HUDEP-2 (cell line): ENCODE measurements around the gene SOX2.

Source experiments
- DNase-seq, 76 experiments: peaks; one replicate each; lab custom pipeline; 2025; ENCODE audit not compliant: unreplicated experiment in 76 of 76; lab: John Stamatoyannopoulos, UW

SOX2 gene

DNA sequence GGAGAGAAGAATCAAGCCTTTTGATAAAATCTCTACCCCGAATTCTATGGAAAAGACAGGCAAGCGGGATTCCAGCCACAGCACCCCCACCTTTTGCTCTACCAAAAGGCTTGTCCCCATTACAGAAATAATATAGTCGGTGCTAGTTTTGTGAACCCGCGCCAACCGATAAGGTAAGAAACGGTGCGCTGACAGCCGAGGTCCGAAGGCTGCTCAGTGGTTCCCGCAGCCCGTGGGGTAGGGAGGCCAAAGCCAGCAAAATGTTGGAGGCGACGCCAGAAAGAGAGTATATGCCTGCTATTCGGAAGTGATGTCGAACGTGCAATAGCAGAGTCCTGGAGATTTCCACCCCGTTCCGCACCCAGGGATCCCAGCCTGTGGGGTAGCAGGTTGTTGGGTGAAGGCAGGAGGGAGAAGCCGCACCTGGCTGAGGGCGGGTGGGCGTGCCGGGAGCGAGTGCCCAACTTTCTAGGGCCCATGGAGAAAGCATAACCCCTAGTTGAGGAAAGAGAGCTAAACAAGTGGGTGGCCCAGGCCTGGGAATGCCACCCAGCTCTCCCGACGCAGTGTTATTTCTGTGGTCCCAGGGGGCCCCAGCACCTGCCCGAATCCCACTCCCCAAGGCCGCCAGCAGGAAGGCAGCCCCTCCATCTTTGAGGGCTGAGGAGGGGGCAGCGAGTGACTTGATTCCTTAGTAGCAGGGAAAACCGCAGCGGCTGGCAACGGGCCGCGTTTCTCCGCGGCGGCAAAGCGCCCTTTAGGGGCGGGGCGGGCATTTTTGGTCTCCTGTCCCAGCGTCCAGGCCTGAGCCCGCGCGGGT is 7.9 kb upstream of the SOX2 start:
- peak in 15 of 76 experiments; percentile 5 to 49 (median 17) for DNase-seq

DNA sequence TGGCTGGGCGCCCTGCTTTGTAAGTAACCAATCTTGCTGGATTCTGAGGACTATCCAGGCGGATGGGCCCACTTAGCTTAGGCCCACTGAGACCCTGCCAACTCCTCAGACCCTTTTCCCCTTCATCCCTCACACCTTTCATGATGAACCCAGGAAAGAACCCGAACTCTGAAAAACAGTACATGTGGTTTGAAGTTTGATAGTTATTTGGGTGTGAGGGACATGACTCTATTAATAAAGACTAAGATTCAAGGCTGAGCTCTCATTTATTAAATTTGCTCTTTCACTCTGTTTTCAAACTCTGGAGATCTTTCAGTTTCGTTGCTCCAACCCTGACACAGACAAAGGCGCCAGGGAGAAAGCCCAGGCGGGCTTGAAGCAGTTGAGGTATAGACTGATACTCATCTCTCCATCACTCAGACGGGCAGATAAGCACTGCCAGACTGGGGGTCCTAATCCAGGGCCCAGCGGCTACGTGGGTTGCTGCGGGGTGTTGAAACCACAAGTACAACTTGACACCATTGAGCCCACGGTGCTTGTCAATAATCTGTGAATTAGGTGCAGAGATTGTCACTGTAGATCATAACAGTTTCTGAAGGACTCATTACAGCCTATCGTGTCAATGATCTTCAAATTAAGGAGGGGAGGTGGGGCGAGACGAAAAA is 7.2 kb upstream of the SOX2 start:
- DNase-seq = no peak

DNA sequence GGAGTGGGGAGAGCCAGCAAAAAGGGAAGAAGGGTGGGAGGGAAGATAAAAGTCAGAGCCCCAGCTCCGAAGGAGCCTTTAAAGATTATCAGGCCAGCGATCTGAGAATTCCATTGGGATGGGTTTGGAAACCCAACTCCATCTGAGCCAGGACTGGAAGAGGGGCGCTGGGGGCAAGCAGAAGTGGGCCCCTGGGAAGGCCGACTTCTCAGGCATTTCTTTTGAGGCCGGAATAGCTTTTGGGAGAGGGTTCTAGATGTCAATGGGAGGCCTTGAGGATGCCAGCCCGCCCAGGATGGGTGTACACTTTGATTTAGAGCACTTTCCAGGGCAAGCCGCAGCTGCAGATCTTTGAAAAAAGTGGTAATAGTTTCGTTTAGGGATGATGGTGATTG is 6.6 kb upstream of the SOX2 start:
- no peak for DNase-seq

DNA sequence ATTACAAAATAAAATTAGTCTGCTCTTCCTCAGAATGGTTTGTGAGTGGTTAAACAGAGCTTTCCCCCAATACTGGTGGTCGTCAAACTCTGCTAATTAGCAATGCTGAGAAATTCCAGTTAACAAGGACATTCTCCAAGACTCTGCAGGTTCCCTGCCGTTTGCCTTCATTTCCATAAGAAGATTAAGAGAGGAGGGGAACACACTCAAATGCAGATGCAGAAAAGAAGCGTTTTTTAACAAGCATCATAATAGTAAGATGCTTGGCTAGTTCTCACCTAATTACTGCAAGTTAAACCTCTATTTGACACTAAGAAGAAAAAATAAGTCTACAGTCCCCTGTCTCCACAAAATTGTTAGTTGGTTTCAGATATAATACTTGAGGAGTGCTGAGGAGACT is 3.7 kb upstream of the SOX2 start:
- DNase-seq = no peak

DNA sequence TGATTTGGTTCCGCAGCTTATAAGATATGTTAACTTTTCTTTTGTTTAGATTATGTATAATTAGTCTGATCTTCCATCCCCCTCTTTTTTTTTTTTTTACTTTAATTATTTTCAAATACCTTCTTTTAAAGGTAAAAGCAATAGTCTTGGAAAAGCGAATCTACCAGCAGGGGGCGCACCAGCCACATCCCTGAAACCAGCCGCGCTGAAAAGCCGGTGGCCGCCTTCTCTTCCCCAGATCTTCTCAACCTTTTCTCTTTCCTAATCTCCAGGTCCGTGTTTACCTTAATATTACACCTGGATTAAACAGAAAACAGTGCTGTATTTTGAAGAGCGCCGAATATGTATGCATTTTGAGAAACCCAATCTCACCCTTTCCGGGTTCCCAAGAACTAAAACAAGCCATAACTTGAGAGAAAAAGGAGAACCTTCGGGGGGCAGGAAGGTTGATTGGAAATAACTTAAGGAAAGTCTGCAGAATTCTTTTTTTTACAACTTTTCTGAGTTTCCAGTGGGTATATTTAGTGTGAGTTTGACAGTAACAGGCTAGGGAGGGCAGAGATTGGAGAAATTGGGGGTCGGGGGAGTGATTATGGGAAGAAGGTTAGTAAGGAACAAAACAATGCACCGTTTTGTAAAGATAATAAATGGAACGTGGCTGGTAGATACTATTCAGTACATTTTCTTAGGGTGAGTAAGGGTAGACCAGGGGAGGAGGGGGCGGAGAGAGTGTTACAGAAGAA is 2.0 kb upstream of the SOX2 start:
- DNase-seq = peak in 52 of 76 experiments; percentile 9 to 69 (median 38)

DNA sequence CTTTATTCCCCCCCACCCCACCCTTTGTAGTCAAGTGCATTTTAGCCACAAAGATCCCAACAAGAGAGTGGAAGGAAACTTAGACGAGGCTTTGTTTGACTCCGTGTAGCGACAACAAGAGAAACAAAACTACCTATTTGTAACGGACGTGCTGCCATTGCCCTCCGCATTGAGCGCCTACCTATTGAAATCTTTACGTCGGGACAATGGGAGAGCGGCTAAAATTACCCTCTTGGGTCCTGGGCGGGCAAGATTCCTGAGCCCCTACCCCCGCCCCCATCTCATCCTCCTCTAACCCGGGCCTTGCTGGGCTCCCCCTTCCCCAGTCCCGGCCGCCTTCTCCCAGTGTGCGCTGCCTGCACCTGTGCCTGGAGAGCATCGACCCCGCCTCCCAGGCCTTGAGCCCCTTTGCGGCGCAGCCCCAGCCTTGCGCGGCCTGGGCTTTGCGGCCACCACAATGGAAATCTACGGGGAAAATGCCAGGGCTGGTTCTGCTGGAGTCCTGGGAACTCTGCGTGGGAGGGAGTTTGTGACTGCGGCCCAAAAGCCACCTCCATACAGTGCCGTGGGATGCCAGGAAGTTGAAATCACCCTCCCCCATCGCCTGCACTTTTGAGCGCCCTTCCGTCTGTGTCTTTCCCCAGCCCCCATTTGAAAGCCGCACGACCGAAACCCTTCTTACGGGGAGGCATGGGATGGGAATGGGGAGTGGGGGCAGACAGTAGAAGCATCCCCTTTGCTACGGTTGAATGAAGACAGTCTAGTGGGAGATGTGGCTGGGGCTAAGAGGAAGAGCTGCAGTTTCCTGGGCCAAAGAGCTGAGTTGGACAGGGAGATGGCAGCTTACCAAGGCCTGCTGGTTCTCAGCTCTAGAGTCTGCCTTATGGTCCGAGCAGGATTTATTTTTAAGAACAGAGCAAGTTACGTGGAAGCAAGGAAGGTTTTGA is 1.1 kb upstream of the SOX2 start:
- DNase-seq = peak in 1 of 76 experiments; percentile 14

DNA sequence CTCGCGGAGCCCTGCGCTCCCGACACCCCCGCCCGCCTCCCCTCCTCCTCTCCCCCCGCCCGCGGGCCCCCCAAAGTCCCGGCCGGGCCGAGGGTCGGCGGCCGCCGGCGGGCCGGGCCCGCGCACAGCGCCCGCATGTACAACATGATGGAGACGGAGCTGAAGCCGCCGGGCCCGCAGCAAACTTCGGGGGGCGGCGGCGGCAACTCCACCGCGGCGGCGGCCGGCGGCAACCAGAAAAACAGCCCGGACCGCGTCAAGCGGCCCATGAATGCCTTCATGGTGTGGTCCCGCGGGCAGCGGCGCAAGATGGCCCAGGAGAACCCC is 464 bp downstream of the SOX2 start:
- DNase-seq = no peak

DNA sequence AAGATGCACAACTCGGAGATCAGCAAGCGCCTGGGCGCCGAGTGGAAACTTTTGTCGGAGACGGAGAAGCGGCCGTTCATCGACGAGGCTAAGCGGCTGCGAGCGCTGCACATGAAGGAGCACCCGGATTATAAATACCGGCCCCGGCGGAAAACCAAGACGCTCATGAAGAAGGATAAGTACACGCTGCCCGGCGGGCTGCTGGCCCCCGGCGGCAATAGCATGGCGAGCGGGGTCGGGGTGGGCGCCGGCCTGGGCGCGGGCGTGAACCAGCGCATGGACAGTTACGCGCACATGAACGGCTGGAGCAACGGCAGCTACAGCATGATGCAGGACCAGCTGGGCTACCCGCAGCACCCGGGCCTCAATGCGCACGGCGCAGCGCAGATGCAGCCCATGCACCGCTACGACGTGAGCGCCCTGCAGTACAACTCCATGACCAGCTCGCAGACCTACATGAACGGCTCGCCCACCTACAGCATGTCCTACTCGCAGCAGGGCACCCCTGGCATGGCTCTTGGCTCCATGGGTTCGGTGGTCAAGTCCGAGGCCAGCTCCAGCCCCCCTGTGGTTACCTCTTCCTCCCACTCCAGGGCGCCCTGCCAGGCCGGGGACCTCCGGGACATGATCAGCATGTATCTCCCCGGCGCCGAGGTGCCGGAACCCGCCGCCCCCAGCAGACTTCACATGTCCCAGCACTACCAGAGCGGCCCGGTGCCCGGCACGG is 991 bp downstream of the SOX2 start:
- DNase-seq = no peak

DNA sequence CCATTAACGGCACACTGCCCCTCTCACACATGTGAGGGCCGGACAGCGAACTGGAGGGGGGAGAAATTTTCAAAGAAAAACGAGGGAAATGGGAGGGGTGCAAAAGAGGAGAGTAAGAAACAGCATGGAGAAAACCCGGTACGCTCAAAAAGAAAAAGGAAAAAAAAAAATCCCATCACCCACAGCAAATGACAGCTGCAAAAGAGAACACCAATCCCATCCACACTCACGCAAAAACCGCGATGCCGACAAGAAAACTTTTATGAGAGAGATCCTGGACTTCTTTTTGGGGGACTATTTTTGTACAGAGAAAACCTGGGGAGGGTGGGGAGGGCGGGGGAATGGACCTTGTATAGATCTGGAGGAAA is 1.5 kb downstream of the SOX2 start:
- DNase-seq = no peak

DNA sequence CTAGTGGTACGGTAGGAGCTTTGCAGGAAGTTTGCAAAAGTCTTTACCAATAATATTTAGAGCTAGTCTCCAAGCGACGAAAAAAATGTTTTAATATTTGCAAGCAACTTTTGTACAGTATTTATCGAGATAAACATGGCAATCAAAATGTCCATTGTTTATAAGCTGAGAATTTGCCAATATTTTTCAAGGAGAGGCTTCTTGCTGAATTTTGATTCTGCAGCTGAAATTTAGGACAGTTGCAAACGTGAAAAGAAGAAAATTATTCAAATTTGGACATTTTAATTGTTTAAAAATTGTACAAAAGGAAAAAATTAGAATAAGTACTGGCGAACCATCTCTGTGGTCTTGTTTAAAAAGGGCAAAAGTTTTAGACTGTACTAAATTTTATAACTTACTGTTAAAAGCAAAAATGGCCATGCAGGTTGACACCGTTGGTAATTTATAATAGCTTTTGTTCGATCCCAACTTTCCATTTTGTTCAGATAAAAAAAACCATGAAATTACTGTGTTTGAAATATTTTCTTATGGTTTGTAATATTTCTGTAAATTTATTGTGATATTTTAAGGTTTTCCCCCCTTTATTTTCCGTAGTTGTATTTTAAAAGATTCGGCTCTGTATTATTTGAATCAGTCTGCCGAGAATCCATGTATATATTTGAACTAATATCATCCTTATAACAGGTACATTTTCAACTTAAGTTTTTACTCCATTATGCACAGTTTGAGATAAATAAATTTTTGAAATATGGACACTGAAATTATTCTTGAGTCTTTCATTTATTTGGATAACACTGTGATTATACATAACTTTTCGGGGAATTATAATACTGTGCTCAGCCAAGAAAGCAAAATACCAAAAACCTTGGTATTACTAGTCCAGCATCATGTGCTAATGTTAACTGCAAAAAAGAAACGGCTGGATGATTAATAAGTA is 2.2 kb downstream of the SOX2 start:
- no peak for DNase-seq

DNA sequence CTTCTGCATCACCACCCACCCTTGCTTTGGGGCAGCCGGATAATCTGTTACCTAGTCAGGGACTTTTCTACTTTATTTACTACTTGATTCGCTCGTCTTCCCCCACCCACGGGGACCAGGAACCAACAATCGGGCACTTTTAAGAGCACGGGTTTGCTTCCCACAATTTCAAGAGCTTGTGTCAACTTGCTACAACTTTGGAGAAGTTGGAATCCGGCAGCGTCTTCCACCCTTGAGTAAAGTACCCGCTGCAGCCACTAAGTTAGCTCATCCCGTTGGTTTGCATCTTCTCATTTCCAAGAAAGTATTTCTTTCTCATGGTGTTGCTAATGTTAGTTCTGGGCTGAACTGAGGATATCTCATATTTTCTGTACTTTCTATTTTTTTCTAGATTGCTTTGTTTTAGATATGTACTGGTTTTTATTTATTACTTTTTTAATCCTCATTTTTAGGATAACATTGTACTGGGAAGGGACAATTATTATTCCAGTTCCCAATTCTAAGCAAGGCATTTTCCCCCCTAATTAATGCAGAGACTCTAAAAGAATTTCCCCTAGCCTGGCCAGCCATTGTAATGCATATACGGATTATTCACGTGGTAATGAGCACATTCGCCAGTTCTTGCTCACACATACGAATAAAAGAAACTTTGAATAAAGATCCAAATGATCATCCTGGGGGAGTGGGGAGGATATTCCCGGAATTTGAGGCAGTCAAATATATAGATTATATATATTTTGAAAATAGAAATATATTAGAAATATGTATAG is 4.0 kb downstream of the SOX2 start:
- no peak for DNase-seq

DNA sequence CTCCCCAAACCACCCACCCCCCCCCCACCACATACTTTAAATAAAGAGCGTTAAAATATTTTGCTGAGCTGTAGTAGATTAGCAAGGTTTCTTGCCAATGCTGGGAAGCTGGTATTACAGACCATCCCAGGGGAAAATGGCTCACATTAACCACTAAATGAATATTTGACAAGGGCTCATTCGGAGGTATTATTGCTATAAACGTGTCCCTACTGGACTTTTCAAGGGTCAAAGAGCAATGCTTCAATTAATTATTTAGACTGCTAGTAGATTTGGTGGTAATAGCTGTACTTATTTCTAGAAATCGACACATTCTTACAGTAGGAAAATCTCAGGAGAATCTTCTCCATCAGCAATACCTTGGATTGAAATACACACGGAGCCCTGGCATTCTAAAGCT is 5.2 kb downstream of the SOX2 start:
- no peak for DNase-seq

DNA sequence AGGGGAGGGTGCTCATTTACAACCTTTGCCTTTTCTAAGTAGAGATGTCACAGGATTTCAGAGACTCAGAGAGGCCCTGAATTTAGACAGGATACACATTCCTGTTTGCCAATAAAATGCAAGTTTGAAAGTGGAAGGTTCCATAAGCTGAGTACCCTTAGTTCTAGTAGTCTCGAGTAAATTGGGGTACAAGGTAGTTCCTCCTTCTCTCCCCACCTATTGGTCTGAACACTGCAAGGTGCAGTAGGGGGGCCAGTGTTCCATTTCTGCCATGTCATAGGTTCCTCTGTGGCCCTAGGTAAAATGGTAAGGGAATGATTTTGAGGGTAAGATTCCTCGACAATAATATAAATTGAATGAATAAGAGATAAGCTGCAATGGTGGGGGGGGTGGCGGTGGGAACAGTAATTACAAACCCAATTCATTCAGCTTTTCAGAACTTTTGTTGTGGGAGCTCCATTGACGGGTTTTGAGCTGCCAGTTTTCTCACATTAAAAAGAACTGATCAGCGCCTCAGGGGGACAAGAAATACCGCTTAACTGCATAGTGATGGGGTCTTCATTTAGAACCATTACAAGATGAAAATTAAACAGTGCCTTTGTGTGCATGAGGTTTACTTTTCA is 5.9 kb downstream of the SOX2 start:
- DNase-seq = no peak

DNA sequence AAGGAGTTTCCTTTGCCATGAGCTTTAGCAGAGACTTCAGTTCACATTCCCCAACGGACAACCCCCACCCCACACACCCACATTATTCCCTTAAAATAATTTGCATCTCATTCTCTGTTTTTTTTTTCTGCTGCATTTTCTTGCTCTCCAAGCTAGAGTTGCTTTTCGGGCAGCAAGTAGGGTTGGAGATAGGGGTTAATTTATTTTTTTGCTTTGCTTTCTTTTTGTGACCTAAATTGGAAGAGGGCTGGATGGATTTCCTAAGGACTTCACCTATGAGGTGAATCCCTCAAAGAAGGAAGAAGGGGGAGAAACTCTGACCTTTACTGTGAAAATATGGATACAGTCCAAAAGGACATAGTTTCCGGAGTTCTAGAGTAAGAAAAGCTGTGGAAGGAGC is 6.6 kb downstream of the SOX2 start:
- no peak for DNase-seq

DNA sequence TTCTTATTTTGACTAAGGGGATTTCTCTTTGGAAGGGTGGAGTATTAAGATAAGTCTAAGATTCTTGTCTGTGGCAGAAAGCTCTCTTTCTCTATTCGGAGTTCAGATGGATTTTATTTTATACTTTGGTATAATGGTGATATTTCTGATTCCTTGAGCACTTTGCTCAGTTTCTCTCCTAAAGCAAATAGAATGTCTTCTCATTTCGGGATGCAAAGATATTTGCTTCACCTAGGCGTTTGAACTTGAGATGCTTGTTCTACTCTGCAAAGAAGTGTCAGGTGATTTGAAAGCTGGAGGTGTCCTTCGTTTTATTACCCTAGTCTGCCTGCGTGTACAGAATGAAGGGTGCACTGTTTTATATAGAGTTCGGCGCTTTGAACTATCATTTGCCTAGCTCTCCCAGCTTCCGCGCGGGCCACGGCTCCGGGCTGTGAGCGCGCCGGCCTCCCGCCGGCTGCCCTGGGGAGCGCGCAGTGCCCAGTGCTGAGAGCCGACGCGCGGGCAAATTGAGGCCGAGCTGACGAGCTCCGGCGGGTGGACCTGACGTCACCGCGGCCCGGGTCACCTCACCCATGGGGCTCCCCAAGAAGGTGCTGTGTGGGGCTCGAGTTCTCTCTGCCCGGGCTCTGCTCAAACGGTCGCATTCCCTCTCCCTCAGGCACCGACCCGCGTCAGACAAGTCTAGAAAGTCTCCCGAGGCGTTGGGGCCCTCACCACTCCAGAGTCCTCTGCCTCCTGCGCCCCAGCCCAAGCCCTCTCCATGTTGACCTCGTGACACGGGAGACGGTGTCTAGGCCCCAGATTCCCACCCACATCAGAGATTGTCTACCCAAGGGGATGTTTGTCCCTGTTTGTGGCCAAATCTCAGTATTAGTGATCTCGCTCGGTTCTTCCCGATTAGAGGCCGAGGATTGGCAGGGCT is 7.5 kb downstream of the SOX2 start:
- no peak for DNase-seq

DNA sequence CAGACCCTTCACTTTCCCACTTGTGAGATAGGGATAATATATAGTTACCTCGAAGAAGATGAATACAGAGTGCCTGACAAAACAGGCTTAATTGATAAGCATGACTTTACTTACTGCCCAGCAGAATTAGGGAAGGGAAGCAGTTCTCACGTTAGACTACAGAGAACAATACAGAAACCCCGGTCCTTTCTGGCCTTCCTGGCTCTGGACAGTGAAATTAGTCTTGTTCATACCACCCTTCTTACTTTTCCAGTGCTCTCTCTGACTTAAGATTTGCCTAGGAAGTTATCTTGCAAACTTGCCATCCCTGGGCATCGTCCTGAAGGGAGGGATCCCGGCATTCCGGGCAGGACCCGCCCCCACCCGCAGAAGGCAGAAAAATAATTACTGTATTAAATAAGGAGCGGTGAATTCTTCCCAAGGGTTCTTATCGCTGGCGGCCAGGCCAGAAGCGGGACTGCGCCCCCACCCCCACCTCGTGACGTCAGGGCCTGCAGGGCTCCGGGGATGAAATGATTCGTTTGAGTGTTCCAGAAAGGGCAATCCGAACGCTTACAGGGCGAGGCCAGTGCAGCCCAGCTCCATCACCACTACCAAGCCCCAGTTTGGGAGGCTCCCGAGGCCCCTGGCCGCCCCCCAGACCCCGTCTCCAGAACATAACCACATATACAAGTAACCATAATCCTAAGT is 8.4 kb downstream of the SOX2 start:
- no peak for DNase-seq
